Mesenchymal stem cell (in vitro differentiated cells and primary cell): ENCODE data around the gene KRTAP9-7.
A peak's percentile ranks its signal among the peaks of the same experiment; 100 is the strongest.

ENCODE experiments used
- DNase-seq: peaks from one replicate; pipeline ENCODE4 v3.0.0-alpha.2; 2013
- H2AFZ ChIP-seq: one replicate; pipeline ENCODE4 v1.6.1; 2013; ENCODE audit warnings: low read depth, mild to moderate bottlenecking, control low read depth, inconsistent platforms, low read length, moderate library complexity
- H2AK5ac ChIP-seq: 2 replicates; pipeline ENCODE4 v1.6.1; 2013; ENCODE audit warnings: low read length, moderate library complexity, mild to moderate bottlenecking, inconsistent platforms; ENCODE audit not compliant: severe bottlenecking
- H2BK120ac ChIP-seq: one replicate; pipeline ENCODE4 v1.6.1; 2013; ENCODE audit warnings: low read depth, mild to moderate bottlenecking, inconsistent platforms, low read length, moderate library complexity
- H2BK12ac ChIP-seq, 2 experiments: one replicate each; pipeline ENCODE4 v1.6.1; 2013; ENCODE audit warnings: inconsistent platforms in 2 of 2, low read length in 2 of 2, mild to moderate bottlenecking in 2 of 2, moderate library complexity in 2 of 2, control low read depth in 1 of 2
- H2BK15ac ChIP-seq: one replicate; pipeline ENCODE4 v1.6.1; 2013; ENCODE audit warnings: mild to moderate bottlenecking, low read depth, inconsistent platforms; ENCODE audit not compliant: poor library complexity, severe bottlenecking
- H2BK5ac ChIP-seq: 2 replicates; pipeline ENCODE4 v1.6.1; 2013; ENCODE audit warnings: low read depth, mild to moderate bottlenecking, low read length, control low read depth, inconsistent platforms; ENCODE audit not compliant: poor library complexity, severe bottlenecking
- H3K14ac ChIP-seq, 2 experiments: one replicate each; pipeline ENCODE4 v1.6.1; 2013; ENCODE audit warnings: inconsistent platforms in 2 of 2, low read length in 2 of 2, control low read depth in 1 of 2, mild to moderate bottlenecking in 1 of 2, moderate library complexity in 1 of 2
- H3K18ac ChIP-seq, 2 experiments: one replicate each; pipeline ENCODE4 v1.6.1; 2013; ENCODE audit warnings: inconsistent platforms in 2 of 2, low read length in 2 of 2, control low read depth in 1 of 2, low read depth in 1 of 2, mild to moderate bottlenecking in 1 of 2
- H3K23ac ChIP-seq, 2 experiments: one replicate each; pipeline ENCODE4 v1.6.1; 2013; ENCODE audit warnings: inconsistent platforms in 2 of 2, low read length in 2 of 2, mild to moderate bottlenecking in 2 of 2, moderate library complexity in 2 of 2, control low read depth in 1 of 2
- H3K27ac ChIP-seq: 2 replicates; pipeline ENCODE4 v1.5.1; 2013; ENCODE audit warnings: mild to moderate bottlenecking, moderate library complexity, low read length, control low read depth, inconsistent platforms; ENCODE audit not compliant: poor library complexity, severe bottlenecking
- H3K27me3 ChIP-seq, 2 experiments: 2 replicates each; pipeline versions ENCODE4 v1.6.1 to v1.7.0; 2013; ENCODE audit warnings: low read length in 2 of 2, mild to moderate bottlenecking in 2 of 2, moderate library complexity in 2 of 2, control low read depth in 1 of 2, inconsistent platforms in 1 of 2; ENCODE audit not compliant: control insufficient read depth in 1 of 2, insufficient read depth in 1 of 2
- H3K36me3 ChIP-seq, 2 experiments: 2 replicates each; pipeline versions ENCODE4 v1.6.1 to v1.7.0; 2013; ENCODE audit warnings: low read length in 2 of 2, control low read depth in 1 of 2, inconsistent platforms in 1 of 2, low read depth in 1 of 2, mild to moderate bottlenecking in 1 of 2; ENCODE audit not compliant: insufficient read depth in 2 of 2, control insufficient read depth in 1 of 2
- H3K4ac ChIP-seq, 2 experiments: one replicate each; pipeline ENCODE4 v1.6.1; 2013; ENCODE audit warnings: inconsistent platforms in 2 of 2, low read length in 2 of 2, mild to moderate bottlenecking in 2 of 2, moderate library complexity in 2 of 2, control low read depth in 1 of 2, low read depth in 1 of 2
- H3K4me1 ChIP-seq: 2 replicates; pipeline ENCODE4 v1.6.1; 2013; ENCODE audit warnings: low read depth, low read length, control low read depth; ENCODE audit not compliant: control insufficient read depth, insufficient read depth
- H3K4me2 ChIP-seq: 2 replicates; pipeline ENCODE4 v1.6.1; 2013; ENCODE audit warnings: low read length, mild to moderate bottlenecking, inconsistent platforms; ENCODE audit not compliant: poor library complexity, severe bottlenecking
- H3K4me3 ChIP-seq, 2 experiments: 2 replicates each; pipeline versions ENCODE4 v1.5.1 to v1.7.0; 2013; ENCODE audit warnings: low read length in 2 of 2, mild to moderate bottlenecking in 2 of 2, control low read depth in 1 of 2, low read depth in 1 of 2; ENCODE audit not compliant: insufficient read depth in 1 of 2
- H3K79me1 ChIP-seq: replicated peaks from 2 replicates; pipeline ENCODE4 v1.6.1; 2013; ENCODE audit warnings: mild to moderate bottlenecking, control low read depth, low read length, inconsistent platforms; ENCODE audit not compliant: poor library complexity, severe bottlenecking
- H3K9ac ChIP-seq: 2 replicates; pipeline ENCODE4 v1.7.0; 2013; ENCODE audit warnings: mild to moderate bottlenecking, low read length, moderate library complexity
- H3K9me3 ChIP-seq: 2 replicates; pipeline ENCODE4 v1.7.0; 2013; ENCODE audit warnings: mild to moderate bottlenecking, low read length; ENCODE audit not compliant: control insufficient read depth
- H4K8ac ChIP-seq: one replicate; pipeline ENCODE4 v1.6.1; 2013; ENCODE audit warnings: inconsistent platforms, mild to moderate bottlenecking, low read length, moderate library complexity
- H4K91ac ChIP-seq: one replicate; pipeline ENCODE4 v1.6.1; 2013; ENCODE audit warnings: mild to moderate bottlenecking, low read length, inconsistent platforms
- WGBS: methylation state at CpG from one replicate; pipeline ENCODE4 v1.1.7; 2013; ENCODE audit warnings: mixed read lengths; 5-methylcytosine and 5-hydroxymethylcytosine counted together

Gene KRTAP9-7

DNA sequence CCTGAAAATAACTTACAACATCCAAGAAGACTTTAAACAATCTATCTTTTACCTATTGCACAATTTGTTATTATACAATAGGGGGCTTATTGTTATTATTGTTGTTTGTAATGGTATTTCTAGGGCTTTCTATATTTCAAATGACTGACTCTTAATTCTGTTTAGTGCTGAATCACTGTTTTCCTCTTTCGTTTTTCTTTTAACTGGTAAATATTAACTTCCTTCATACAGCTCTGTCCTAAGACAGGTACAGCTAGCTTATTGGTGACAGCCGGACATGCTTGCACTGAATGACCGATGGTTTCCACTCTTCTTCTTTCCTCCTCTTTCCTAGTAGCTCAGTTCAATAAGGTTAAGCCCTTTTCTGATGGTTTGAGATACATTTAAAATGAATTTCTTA is 11.6 kb downstream of the KRTAP9-7 start:
- no peak for DNase-seq

DNA sequence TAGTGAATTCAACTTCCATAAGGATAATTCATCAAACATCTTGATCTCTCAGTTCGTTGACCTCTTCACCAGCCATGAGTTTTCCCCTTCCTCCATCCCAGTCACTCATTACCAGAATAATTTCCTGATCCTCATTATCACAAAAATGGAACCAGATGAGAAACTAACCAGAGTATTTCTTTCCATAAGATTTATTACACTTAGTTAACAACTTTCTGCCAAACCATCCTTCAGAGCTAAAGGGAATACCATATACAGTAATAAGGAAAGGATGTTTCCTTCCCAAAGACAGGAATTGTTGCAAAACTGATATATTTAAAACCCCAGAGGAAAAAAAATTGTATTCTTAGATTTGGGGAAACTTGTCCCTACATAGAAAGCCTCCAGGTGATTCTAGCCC is 18.5 kb downstream of the KRTAP9-7 start:
- no peak overlapping the region for H3K27ac ChIP-seq
- 79% methylated on average over 1 of the region's 1 CpG for WGBS
- H2BK5ac ChIP-seq, result no peak overlapping the region
- H3K36me3 ChIP-seq, result no peaks in the 10 kb centered on the region
- H2BK120ac ChIP-seq, result no peak overlapping the region
- no peak overlapping the region for H2AFZ ChIP-seq
- H4K91ac ChIP-seq, result no peak overlapping the region
- H3K9ac ChIP-seq, result no peak overlapping the region
- H4K8ac ChIP-seq, result no peak overlapping the region
- DNase-seq, result no peak
- no peak overlapping the region for H2AK5ac ChIP-seq
- H2BK15ac ChIP-seq, result no peak overlapping the region
- no peak overlapping the region for H3K4me3 ChIP-seq
- no peak overlapping the region for H3K4ac ChIP-seq
- no peaks in the 10 kb centered on the region for H3K9me3 ChIP-seq
- no peak overlapping the region for H3K23ac ChIP-seq
- no peaks in the 10 kb centered on the region for H3K4me1 ChIP-seq
- H2BK12ac ChIP-seq, result no peak overlapping the region
- no peak overlapping the region for H3K18ac ChIP-seq
- no peaks in the 10 kb centered on the region for H3K27me3 ChIP-seq
- H3K4me2 ChIP-seq, result no peak overlapping the region
- no peak overlapping the region for H3K14ac ChIP-seq
- no peaks in the 10 kb centered on the region for H3K79me1 ChIP-seq

More for the DNA sequence above, 11.6 kb downstream of the KRTAP9-7 start:
- H2BK12ac ChIP-seq, result no peak overlapping the region
- H4K91ac ChIP-seq, result no peak overlapping the region
- no peaks in the 10 kb centered on the region for H3K9me3 ChIP-seq
- 91% methylated on average over 2 of the region's 3 CpGs for WGBS
- no peak overlapping the region for H3K18ac ChIP-seq
- no peak overlapping the region for H3K4me2 ChIP-seq
- H3K4me3 ChIP-seq, result no peak overlapping the region
- no peaks in the 10 kb centered on the region for H3K36me3 ChIP-seq
- no peak overlapping the region for H3K9ac ChIP-seq
- H2BK5ac ChIP-seq, result no peak overlapping the region
- H3K4me1 ChIP-seq, result peaks cover 1% of the 10 kb centered on the region
- H2BK120ac ChIP-seq, result no peak overlapping the region
- no peak overlapping the region for H3K4ac ChIP-seq
- no peak overlapping the region for H2AK5ac ChIP-seq
- no peak overlapping the region for H2BK15ac ChIP-seq
- H3K14ac ChIP-seq, result no peak overlapping the region
- H4K8ac ChIP-seq, result no peak overlapping the region
- H3K79me1 ChIP-seq, result no peaks in the 10 kb centered on the region
- no peak overlapping the region for H3K23ac ChIP-seq
- peak overlapping the region; percentile 52 for H3K27ac ChIP-seq
- no peak overlapping the region for H2AFZ ChIP-seq
- no peaks in the 10 kb centered on the region for H3K27me3 ChIP-seq

DNA sequence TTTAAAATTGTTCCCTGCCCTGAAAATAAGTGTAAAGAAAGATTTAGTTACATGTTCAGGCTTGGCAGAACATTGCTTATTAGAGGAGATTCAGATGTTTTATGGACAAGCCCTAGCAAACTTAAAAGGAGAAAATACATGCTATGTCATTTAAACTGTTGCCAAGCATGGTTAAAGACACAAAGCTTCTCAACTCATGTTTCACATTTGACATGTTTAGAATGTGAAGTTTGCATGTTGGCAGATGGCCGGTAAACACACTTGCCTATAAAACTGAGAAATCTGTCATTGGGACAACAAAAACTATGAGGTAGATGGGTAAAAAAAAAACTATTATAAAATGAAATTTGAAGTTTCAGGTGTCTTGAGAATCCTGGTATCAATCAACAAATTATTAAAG is 21.3 kb downstream of the KRTAP9-7 start:
- H3K4me1 ChIP-seq, result no peaks in the 10 kb centered on the region
- H3K4me3 ChIP-seq, result no peak overlapping the region
- no peaks in the 10 kb centered on the region for H3K27me3 ChIP-seq
- H3K14ac ChIP-seq, result no peak overlapping the region
- no peaks in the 10 kb centered on the region for H3K36me3 ChIP-seq
- no peak overlapping the region for H2BK12ac ChIP-seq
- H2AFZ ChIP-seq, result no peak overlapping the region
- H2BK15ac ChIP-seq, result no peak overlapping the region
- H4K91ac ChIP-seq, result no peak overlapping the region
- H3K9me3 ChIP-seq, result no peaks in the 10 kb centered on the region
- no peak overlapping the region for H3K18ac ChIP-seq
- H3K79me1 ChIP-seq, result no peaks in the 10 kb centered on the region
- no peak for DNase-seq
- no peak overlapping the region for H3K4me2 ChIP-seq
- WGBS, result 100% methylated on average over 1 of the region's 1 CpG
- H2BK5ac ChIP-seq, result no peak overlapping the region
- H2AK5ac ChIP-seq, result no peak overlapping the region
- H3K23ac ChIP-seq, result no peak overlapping the region
- H4K8ac ChIP-seq, result no peak overlapping the region
- H3K27ac ChIP-seq, result no peak overlapping the region
- no peak overlapping the region for H3K4ac ChIP-seq
- H2BK120ac ChIP-seq, result no peak overlapping the region
- H3K9ac ChIP-seq, result no peak overlapping the region

DNA sequence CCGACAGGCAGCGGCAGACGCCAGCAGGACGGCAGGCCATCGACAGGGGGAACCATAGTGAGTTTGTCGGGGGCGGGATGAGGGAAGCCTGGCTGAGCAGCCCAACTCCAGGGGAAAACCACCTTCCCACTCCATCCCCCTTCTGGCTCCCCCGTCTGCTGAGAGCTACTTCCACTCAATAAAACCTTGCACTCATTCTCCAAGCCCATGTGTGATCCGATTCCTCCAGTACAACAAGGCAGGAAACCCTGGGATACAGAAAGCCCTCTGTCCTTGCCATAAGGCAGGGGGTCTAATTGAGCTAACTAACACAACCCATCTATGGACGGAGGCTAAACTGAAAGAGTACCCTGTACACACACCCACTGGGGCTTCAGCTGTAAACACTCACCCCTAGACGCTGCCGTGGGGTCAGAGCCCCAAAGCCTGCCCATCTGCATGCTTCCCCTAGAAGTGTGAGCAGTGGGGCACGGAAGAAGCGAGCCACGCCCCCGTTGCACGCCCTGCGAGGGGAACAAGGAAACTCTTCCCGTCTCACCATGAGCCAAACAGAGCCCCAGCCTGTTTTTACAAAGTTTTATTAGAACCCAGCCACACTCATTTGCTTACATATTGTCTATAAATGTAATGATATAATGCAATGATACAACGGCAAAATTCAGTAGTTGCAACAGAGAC is 23.1 kb downstream of the KRTAP9-7 start:
- 78% methylated on average over 15 of the region's 20 CpGs for WGBS
- Histone ChIP-seq H2BK15ac (no peak overlapping the region), H2BK120ac (no peak overlapping the region), H3K4ac (no peak overlapping the region), H2AFZ (no peak overlapping the region), H3K23ac (no peak overlapping the region), H4K91ac (no peak overlapping the region), H3K9ac (no peak overlapping the region), H3K4me1 (no peaks in the 10 kb centered on the region), H3K79me1 (no peaks in the 10 kb centered on the region), H3K4me2 (no peak overlapping the region), H3K9me3 (no peaks in the 10 kb centered on the region), H3K27ac (no peak overlapping the region), H3K14ac (no peak overlapping the region), H2BK12ac (no peak overlapping the region), H3K36me3 (no peaks in the 10 kb centered on the region), H3K18ac (no peak overlapping the region), H3K4me3 (no peak overlapping the region), H3K27me3 (no peaks in the 10 kb centered on the region), H4K8ac (no peak overlapping the region), H2AK5ac (no peak overlapping the region), H2BK5ac (no peak overlapping the region)
- no peak for DNase-seq
